Stimulated activated naive CD8-positive, alpha-beta T cell treated with anti-CD3 and anti-CD28 coated beads, Interleukin-15, Interleukin-2, amounts not matched to agents 100 U/mL and 50 U/mL, for 24 hours (primary cell): ENCODE measurements around the gene MORF4L2.
"Not testable (repeated sequence)": the region's sequence is repeated elsewhere in the genome, so short reads cannot be mapped to it uniquely, and the experiment has no call there.

Experiments
- ATAC-seq: fragments of 150-1000 bp; cut with Tn5 transposase; one replicate; pipeline ENCODE4 v1.10.0; 2021
- DNase-seq: peaks from one replicate; pipeline ENCODE4 v3.0.0; 2021

MORF4L2 gene

DNA sequence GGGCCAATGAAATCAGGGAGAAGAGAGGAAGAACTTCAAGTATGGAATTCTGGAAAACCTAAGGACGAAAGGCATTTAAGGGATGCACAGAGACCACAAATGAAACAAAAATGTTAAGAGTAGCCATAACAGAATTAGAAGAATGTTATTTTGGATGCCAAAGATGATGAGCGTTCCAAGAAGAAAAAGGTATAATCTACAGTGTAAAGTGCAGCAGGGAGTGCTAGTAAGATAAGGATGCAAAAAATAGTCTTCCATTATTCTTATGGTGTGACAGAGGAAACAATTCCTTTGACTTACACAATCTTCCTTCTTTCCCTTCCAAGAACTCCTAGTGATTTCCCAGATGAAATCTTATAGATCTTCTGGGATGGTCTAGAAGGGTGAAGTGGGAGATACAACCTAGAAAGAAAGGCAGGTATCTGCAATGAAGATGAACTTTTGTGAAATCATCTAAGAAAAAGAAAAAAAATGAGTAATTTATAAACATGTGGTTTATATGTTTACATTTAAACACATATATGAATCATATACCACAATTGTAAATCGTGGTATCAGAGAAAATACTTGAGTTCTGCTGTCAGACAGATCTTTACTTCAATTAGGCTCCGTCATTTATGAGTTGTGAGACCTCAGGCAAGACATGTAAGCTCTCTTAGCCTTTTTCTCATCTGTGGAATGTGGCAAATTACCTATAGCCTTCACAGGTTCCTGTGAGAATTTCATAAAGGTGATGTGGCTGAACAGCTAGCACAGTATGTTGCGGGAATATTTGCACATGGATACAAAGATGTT is 8.1 kb downstream of the MORF4L2 start:
- DNase-seq (no peak), ATAC-seq (no peak)

DNA sequence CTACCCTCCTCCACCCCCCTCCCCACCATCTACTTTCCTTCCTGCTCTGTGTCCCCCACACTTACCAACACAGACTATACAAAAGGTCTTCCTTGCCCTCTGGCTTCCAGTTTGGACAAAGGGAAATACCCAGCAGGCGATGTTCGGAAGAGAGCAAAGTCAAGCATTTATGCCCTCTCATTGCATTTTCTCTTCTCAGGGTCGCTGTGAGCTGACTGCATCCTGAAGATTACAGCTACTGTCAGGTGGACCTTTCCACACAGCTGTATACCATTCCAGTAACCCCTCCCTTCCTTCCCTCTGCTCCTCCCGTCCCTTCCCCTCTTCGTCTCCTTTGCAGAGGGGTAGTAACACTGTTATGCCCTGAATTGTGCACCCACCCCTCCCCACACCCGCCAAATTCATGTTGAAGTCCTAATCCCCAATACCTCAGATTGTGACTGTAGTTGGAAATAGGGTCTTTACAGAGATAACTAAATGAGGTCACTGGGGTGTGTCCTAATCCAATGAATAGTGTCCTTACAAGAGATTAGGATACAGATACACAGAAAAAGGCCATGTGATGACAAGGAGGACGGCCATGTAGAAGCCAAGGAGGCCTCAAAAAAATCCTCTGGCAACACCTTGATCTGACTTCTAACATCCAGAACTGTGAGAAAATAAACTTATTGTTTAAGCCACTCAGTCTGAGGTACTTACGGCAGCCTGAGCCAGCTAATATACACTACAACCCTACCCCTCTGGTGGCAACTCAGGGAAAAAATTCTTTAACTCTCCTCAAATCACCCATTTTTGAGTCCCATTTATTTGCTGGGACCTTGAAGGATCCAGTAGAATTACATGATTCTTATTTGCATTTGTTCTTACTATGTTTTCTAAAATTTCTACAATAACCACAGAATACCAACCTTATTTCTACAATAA is 11.7 kb downstream of the MORF4L2 start:
- no peak for DNase-seq

DNA sequence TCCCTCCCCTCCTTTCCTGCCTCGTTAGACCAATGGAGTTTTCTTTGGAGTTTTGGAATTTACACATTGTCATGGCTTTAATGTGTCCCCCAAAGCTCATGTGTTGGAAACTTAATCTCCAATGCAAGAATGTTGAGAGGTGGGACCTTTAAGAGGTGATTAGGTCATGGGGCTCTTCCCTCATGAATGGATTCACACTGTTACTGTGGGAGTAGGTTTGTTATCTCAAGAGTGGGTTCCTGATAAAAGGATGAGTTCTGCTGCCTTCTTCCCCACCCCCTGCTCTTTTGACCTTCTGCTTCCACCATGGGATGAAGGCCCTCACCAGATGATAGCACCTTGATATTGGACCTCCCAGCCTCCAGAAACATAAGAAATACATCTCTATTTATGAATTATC is 16.8 kb downstream of the MORF4L2 start:
- no peak for ATAC-seq

More for the DNA sequence above, 11.7 kb downstream of the MORF4L2 start:
- ATAC-seq = no peak

DNA sequence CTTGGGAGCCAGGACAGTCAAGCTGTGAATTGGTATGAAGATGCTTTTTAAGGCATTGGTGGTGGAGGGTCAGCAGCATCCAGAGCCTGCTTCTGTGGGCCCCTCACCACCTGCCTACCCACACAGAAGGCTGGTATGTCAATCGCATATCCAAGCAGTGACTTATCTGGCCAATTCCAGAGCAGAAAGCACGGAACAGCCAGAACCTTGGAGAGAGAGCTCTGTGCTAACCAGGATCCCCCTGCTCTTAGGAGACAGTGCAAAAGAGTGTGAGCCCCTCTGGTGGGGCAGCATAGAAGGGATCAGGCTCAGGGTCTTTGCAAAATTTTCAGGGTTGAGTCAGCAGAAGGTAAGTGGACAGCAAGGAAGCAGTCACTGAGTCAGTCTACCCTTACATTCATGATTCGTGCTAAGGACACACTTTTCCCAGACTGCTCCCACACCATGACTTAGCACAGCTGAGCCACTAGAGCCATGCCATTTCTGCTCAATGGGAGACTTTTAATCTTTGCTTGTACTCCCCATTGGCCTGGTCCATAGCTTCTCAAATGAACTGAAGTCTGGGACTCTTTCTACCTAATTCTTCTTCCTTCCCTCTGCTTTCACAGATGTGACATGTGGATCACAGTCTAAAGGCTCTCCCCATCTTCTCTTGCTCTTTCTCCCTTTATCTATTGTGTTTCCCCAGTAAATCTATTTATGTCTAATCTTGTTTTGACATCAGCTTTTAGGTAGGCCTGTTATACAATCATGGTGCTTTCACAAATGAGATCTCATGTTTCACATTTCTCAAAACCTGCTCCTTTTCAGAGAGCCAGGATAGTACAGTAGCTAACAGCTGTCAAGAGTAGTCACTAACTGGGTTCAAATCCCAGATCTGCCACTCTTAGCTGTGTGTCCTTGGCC is 20.0 kb downstream of the MORF4L2 start:
- DNase-seq (no peak), ATAC-seq (no peak)

More for the DNA sequence above, 16.8 kb downstream of the MORF4L2 start:
- no peak for DNase-seq

DNA sequence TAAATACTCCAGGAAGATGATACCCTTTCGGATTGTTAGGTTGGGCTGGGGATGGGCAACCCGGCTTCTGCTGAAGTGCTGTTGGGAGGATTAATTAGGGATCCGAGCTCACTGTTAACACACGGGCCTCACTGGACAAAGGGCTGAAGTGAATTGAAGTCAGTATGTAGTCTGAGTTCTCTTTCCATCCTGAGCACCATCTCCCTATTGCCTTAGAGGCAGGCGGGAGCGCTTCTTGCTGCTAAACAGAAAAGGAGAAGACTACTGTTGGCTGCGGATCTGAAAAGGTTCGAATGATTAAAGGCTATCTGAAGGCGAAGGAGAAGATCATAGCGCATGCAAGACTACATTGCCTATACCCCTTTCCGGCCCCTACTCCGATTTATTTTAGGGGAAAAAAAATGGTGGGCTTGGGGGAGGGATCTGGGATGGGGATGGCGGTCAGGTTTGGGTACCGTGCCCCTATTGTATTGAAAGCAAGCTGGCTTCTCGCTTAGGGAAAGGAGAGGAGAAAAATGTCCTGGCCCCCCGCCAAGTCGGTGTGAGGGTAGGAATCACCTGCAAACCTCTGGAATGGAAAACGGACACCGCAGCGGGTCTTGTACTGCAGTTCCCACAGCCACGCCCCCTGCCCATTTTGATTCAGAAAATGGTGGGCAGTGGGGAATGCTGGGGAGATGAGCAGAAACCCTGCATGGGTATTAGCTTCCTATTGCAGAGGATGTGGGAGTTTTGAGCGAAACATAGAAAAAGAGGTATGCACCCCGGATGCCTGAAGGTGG is 22.3 kb downstream of the MORF4L2 start:
- ATAC-seq (no peak), DNase-seq (no peak)

DNA sequence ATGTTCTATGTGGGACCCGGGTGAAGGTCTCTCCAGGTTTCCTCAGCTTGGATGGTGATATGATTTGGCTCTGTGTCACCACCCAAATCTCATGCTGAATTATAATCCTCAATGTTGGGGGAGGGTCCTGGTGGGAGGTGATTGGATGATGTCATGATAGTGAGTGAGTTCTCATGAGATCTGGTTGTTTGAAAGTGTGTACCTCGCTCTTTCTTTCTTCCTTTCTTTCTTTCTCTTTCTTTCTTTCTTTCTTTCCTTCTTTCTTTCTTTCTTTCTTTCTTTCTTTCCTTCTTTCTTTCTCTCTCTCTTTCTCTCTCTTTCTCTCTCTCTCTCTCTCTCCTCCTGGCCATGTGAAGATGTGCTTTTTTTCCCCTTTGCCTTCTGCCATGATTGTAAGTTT is 27.0 kb downstream of the MORF4L2 start:
- not testable (repeated sequence) for ATAC-seq, DNase-seq

DNA sequence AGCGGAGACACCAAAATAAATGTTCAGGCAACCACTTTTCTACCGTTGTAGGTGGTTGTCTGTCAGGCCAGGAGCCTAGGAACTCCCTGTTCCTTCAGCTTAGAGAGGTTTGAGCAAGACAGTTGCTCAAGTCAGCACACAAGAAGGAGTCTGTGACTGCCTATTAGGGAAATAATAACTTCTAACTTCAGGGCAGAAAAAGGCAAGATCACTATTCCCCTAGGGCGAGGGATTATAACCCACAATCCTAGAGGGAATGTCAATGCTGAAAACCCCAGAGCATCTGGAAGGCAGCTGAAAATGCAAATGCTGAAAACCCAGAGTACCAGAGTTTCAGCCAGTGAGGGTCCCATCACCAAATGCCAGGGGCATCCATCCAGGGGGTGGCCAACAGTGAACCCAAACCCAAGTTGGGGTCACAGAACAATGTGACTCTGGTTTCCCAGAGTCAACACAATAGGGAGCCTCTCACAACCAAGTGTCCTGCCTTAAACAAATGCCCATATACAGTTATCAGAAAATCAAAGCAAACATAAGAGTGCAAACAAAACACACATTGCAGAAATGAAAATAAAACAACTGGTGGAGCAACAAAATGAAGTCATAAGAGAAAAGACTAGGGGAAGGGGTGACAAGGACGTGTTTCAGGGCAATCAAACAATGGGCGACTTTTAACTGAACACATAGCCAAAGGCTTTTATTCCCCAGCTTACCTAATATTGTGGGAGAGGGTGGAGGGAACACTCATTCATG is 27.6 kb downstream of the MORF4L2 start:
- no peak for DNase-seq
- no peak for ATAC-seq

DNA sequence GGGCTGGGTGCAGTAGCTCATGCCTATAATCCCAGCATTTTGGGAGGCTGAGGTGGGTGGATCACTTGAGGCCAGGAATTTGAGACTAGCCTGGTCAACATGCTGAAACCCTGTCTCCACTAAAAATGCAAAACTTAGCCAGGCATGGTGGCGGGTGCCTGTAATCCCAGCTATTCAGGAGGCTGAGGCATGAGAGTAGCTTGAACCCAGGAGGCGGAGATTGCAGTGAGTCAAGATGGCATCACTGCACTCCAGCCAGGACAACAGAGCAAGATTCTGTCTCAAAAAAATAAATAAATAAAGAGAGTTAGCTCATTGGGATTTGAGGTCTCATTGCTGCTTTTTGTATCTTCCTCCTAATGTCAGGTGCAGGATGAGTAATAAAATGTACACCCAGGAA is 29.4 kb downstream of the MORF4L2 start:
- not testable (repeated sequence) for ATAC-seq

DNA sequence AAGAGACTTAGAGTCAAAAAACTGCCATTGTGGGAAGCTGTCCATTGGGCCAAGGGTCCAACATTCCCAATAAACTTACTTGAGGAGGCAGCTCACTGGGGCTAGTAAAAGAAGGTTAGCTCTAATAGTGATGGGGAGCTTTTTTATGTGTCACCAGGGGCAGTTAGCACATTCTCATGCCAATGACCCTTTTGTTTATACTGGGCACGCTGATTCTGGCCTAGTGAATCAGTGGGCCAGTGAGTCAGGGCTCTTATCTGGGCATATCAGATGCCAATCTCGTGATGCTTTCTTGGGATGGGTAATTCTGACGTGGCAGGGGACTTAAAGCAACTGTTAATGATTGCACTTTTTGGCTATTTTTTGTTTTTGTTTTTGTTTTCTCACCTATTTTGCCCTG is 29.9 kb downstream of the MORF4L2 start:
- DNase-seq (no peak), ATAC-seq (no peak)

More for the DNA sequence above, 29.4 kb downstream of the MORF4L2 start:
- DNase-seq = not testable (repeated sequence)

DNA sequence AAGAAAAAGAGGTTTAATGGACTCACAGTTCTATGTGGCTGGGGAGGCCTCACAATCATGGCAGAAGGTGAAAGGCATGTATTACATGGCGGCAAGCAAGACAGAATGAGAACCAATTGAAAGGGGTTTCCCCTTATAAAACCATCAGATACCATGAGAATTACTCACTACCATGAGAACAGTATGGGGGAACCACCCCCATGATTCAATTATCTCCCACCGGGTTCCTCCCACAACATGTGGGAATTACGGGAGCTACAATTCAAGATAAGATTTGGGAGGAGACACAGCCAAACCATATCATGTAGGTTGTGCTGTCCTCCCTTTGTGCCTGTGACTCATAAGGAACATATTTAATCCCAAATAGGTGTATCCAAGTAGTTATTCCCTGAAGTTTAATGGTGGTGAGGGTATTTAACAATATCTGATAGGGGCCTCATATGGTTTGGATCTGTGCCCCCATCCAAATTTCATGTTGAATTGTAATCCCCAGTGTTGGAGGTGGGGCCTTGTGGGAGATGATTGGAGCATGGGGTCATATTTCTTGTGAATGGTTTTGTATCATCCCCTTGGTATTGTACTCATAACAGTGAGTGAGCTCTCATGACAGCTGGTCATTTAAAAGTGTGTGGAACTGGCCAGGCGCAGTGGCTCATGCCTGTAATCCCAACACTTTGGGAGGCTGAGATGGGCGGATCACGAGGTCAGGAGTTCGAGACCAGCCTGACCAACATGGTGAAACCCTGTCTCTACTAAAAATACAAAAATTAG is 31.1 kb downstream of the MORF4L2 start:
- not testable (repeated sequence) for ATAC-seq, DNase-seq

DNA sequence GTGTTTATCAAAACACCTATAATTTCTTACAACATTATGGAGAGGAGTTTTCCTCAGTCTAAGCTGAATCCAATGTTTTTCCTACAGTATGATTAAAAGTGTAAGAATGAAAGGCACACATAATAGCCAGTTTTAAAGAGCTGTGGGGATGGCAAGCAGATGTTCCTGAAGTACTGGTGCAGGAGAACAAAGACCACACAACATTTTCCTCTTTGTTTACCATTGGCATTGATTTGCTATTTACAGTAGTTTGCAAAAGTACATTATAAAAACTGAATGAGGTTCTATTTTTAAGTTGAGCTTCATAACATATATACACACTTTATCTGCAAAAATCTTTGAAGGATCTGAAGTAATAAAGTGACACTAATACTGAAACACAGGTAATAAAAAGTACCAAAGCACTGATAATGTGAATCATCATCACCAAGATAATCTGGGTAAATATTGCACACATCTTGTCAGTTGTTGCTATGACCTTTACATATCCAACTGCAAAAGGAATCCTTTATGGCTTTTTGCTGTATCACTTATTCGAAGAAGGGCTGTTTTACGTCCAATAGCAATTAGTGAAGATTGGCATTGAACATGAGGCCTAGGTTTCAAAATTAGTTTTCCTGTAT is 35.2 kb downstream of the MORF4L2 start:
- DNase-seq (no peak), ATAC-seq (no peak)

DNA sequence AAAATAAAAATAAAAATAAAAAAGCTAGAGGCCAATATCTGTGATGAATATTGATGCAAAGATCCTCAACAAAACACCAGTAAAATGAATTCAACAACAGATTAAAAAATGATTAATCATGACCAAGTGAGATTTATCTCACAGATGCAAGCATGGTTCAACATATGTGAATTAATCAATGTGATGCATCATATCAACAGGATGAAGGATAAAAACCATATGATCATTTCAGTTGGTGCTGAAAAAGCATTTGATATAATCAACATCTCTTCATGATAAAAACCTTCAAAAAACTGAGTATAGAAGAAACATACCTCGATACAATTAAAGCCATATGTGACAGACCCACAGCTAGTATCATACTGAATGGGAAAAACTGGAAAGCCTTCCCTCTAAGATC is 38.9 kb downstream of the MORF4L2 start:
- no peak for DNase-seq
- ATAC-seq = no peak

DNA sequence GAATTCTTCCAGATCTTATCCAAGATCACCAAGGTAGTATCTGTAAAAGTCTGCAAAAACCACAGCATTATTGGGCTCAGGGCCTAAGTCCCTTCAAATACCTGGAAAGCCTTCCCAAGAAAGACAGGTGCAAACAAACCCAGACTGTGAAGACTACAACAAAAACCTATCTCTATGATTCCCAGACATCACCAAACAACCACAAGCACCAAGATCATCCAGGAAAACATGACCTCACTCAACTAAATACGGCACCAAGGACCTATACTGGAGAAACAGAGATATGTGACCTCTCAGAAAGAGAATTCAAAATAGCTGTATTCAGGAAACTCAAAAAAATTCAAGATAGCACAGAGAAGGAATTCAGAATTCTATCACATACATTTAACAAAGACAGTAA is 42.4 kb downstream of the MORF4L2 start:
- DNase-seq (no peak), ATAC-seq (no peak)

DNA sequence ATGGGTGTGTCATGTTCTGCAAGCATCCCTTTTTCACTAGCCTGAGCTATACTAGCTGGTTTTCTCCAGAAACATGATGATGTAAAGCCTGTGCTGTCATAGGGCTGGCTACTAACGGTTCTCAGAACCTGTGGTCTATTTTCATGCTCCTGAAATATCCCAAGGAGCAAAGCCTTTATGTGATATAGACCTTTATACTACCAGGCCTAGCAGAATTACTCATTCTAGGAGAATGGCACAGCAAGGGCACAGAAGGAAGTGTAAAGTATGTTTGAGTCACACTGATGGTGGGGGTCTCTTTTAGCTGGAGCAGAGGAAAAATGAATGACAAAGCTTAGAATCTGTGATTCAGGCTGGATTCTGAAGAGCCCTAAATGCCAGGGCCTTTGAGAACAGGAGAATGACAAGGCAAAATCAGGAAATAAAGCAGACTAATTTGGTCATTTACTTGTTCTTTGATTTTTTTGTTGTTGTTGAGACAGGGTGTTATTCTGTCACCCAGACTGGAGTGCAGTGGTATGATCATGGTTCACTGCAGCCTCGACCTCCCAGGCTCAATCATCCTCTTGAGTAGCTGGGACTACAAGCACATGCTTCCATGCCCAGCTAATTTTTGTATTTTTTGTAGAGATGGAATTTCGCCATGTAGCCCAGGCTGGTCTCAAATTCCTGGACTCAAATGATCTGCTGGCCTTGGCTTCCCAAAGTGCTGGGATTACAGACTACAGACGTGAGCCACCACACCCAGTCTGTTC is 45.9 kb downstream of the MORF4L2 start:
- DNase-seq (no peak), ATAC-seq (no peak)

DNA sequence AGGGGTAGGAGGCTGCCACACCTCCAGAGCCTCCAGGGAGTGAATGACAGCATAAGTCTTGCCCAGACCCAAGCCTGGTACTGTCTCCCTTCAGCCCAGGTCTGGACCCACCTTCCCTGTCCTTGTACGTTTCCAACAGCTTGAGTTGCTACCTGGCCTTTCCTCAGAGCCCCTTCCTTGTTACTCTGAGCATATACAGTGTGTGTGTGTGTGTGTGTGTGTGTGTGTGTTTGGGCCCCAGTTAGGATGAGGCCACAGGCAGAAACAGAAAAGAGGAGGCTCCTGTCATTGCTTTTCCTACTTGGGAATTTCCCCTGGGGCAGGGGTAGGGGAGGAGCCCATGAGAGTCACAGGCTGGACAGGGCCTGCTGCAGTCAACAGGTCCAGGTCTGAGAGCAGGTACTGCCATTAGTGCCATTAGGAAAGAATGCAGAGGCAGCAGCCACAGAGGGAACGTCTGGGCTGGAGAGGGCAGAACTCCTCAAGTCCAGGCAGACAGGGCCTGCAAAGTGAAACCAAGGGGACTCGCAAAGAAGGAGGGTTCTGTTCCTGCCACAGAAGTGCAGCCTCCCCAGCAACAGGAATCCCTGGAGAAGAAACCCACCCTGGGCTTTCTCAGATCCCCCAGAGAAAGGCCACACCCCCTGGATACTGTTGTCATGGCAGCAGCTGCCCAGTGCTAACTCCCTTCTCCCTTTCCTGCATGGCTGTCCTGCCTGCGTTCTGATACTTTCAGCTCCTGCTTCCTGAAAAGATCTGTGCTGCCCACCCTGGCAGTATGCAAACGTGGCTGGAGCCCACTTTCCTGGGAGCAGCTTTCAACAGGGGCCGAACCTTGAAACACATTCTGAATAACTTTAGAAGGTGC is 47.8 kb downstream of the MORF4L2 start:
- ATAC-seq, DNase-seq: not testable (repeated sequence)

DNA sequence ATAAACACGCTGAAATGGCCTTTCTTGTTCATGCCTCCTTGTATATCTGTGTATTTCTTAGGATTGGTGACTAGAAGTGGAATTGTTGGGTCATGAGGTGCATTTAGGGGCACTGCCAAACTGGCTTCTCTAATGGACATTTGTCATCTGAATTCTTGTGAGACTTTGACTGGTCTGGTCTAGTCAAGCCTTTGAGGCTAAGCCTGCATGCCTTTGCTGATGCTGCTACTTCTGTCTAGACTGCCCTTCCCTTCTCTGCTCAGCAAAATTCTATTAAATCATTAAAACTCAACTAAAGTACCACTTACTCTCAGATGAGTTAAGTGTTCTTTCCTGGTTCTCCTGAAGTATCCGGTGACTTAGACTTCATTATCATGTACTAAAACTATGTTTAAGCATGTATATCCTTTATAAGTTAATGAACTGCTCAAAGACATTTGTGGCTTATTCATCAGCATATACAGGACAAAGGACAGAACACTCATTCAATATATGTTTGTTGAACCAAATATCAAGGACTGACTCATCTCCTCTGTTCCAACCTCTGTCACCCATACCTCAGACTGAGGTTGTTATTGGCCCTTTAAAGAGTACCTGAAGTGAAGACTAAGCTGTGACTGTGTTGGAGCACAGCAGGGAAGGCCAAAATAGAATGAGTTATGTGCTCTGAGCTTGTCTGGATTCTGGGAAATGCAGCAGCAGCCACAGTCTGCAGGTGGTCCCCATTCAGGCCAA is 48.7 kb downstream of the MORF4L2 start:
- ATAC-seq (peak; percentile 76), DNase-seq (no peak)

DNA sequence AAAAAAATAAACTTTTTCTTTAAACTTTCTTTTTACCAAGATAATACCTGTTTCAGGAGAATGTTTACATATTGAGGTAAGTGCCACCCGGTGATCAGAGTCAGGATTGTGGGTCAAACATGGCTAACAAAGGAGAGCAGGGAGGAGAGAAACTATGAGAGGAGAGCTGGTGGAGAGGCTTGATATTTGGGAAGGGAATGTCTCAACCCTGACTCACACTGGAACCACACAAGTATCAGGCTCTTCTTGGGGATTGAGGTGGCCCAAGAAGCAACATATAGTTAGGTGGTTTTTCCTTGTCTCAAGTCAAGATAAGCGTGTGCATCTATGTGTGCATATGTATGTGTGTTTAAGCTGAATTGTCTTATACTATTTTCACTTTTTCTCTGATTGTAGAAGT is 51.1 kb downstream of the MORF4L2 start:
- ATAC-seq (no peak), DNase-seq (no peak)
